Kidney (tissue), 14 donors: ENCODE results near the gene ADSS1. TPM values are rescaled to one million over a fixed set of nuclear protein-coding genes. Genes with fewer than 3 reads are reported as not detected.

Experiments
- DNase-seq, 5 donors: peaks; one replicate each; pipeline ENCODE4 v3.0.0-alpha.2; 2013 to 2020
- FAIRE-seq: peaks from 2 replicates; lab custom pipeline; 2012; peaks lifted over from hg19 to GRCh38; lab: Jason Lieb, UNC
- H3K27ac ChIP-seq, 2 donors: one replicate each; pipeline ENCODE4 v1.7.0; 2013; ENCODE audit warnings: low read depth in 2 of 2, low read length in 2 of 2, inconsistent platforms in 1 of 2
- H3K27me3 ChIP-seq: one replicate; pipeline ENCODE4 v1.7.1; 2013; ENCODE audit warnings: low read length, inconsistent platforms; ENCODE audit not compliant: control insufficient read depth, insufficient read depth
- H3K36me3 ChIP-seq, 3 donors: one replicate each; pipeline versions ENCODE4 v1.7.0 to v1.7.1; 2013; ENCODE audit warnings: low read length in 3 of 3, control low read depth in 1 of 3, inconsistent platforms in 1 of 3; ENCODE audit not compliant: insufficient read depth in 3 of 3, control insufficient read depth in 2 of 3
- H3K4me1 ChIP-seq, 3 donors: one replicate each; pipeline versions ENCODE4 v1.7.0 to v1.7.1; 2013; ENCODE audit warnings: low read length in 3 of 3, inconsistent platforms in 1 of 3, low read depth in 1 of 3; ENCODE audit not compliant: control insufficient read depth in 2 of 3, insufficient read depth in 2 of 3
- H3K4me3 ChIP-seq, 3 donors: one replicate each; pipeline versions ENCODE4 v1.7.0 to v1.8.1; 2013; ENCODE audit warnings: low read length in 3 of 3, control low read depth in 1 of 3, inconsistent platforms in 1 of 3
- H3K9ac ChIP-seq, 3 donors: one replicate each; pipeline versions ENCODE4 v1.7.0 to v1.7.1; 2013; ENCODE audit warnings: low read length in 3 of 3, control low read depth in 1 of 3, inconsistent platforms in 1 of 3
- H3K9me3 ChIP-seq, 3 donors: one replicate each; pipeline versions ENCODE4 v1.7.0 to v1.7.1; 2013; ENCODE audit warnings: low read length in 3 of 3, control low read depth in 1 of 3, inconsistent platforms in 1 of 3; ENCODE audit not compliant: control insufficient read depth in 2 of 3, insufficient read depth in 1 of 3
- CTCF ChIP-seq: IDR thresholded peaks from 3 replicates; pipeline ENCODE4 v1.5.1; 2012; ENCODE audit warnings: mild to moderate bottlenecking, moderate library complexity, borderline replicate concordance; ENCODE audit not compliant: insufficient read depth; ENCODE audit errors: extremely low read depth
- intact Hi-C: fragments of 100-400 bp; cut with DNase I; formaldehyde crosslinking; loops from one replicate; pipeline ENCODE4 v1.11.1; 2022
- polyA plus RNA-seq: library from polyadenylated mRNA; stranded (reverse); fragments of 350-450 nt; fragmentation: Illumina TruSeq; extraction: RNeasy Lipid Tissue Mini Kit (QIAGEN cat#74804); gene quantifications from one replicate; pipeline ENCODE4 v1.2.3, GENCODE V29; 2014; ENCODE audit warnings: low read depth, low replicate concordance; ENCODE audit not compliant: insufficient read depth
- total RNA-seq: library from RNA; stranded (reverse); fragmentation: NEBNext Ultra II Directional; extraction: Animal tissue kit (Norgen Biotek cat#: 25700); gene quantifications from one replicate; pipeline ENCODE4 v1.2.1, GENCODE V29; 2021
- donor health status: control.
- donor health status: control.
- donor health status: control.
- donor health status: control.
- donor health status: control.
- donor health status: DM: yes; HTN: yes; CAD: no.
- donor health status: Normal renal cell carcinoma (clear cell type).

Gene ADSS1
- total and polyA plus RNA-seq, 2 donors from 2014 or later = 7.5 to 16.5 TPM

GRCh38 chr14:104678901-104679705 is 44.9 kb upstream of the ADSS1 start:
- Histone ChIP-seq H3K36me3 (no peaks in the 10 kb centered on the region), H3K27me3 (no peaks in the 10 kb centered on the region), H3K4me3 (no peak overlapping the region), H3K4me1 (peaks cover 0 to 39% (median 18%) of the 10 kb centered on the region in 3 donors), H3K9ac (no peak overlapping the region), H3K27ac (no peak overlapping the region), H3K9me3 (no peaks in the 10 kb centered on the region)
- no peak for FAIRE-seq
- intact Hi-C loops = no loop called here
- no peak for TF ChIP-seq CTCF
- peak in 2 of 5 donors; percentile 76 to 78 for DNase-seq

- intact Hi-C loops = no loop called here
- H3K9me3 ChIP-seq = no peaks in the 10 kb centered on the region
- H3K4me1 ChIP-seq = peaks cover 0 to 39% (median 18%) of the 10 kb centered on the region in 3 donors
- H3K9ac ChIP-seq = no peak overlapping the region
- no peak for TF ChIP-seq CTCF
- no peaks in the 10 kb centered on the region for H3K36me3 ChIP-seq
- no peak for FAIRE-seq
- no peak overlapping the region for H3K4me3 ChIP-seq
- peak overlapping the region; percentile 60 to 72 for H3K27ac ChIP-seq
- peak in 2 of 5 donors; percentile 66 to 82 for DNase-seq
- no peaks in the 10 kb centered on the region for H3K27me3 ChIP-seq
These were observed 43.8 kb upstream of the ADSS1 start for GRCh38 chr14:104680056-104680805.

- H3K27ac ChIP-seq = peak overlapping the region; percentile 45 to 72
- H3K9me3 ChIP-seq = no peaks in the 10 kb centered on the region
- intact Hi-C loops = no loop called here
- H3K4me3 ChIP-seq = no peak overlapping the region
- H3K4me1 ChIP-seq = peaks cover 0 to 39% (median 18%) of the 10 kb centered on the region in 3 donors
- FAIRE-seq = no peak
- H3K9ac ChIP-seq = no peak overlapping the region
- peak; percentile 45 to 81 (median 73) for DNase-seq
- TF ChIP-seq CTCF = no peak
- no peaks in the 10 kb centered on the region for H3K27me3 ChIP-seq
- H3K36me3 ChIP-seq = no peaks in the 10 kb centered on the region
These were observed 43.0 kb upstream of the ADSS1 start for GRCh38 chr14:104680806-104681688.
